Subcutaneous abdominal adipose tissue (tissue), 5 donors: Measurements from ENCODE around the gene PHOX2A.
"Not testable (repeated sequence)": the region's sequence is repeated elsewhere in the genome, so short reads cannot be mapped to it uniquely, and the experiment has no call there.

Experiments
- H3K27ac ChIP-seq: one replicate; pipeline ENCODE4 v1.7.0; 2013; ENCODE audit warnings: low read depth, mild to moderate bottlenecking, inconsistent platforms, low read length, moderate library complexity
- H3K27me3 ChIP-seq, 5 donors: one replicate each; pipeline ENCODE4 v1.7.0; 2013; ENCODE audit warnings: low read length in 5 of 5, inconsistent platforms in 1 of 5; ENCODE audit not compliant: control insufficient read depth in 5 of 5, insufficient read depth in 4 of 5
- H3K36me3 ChIP-seq, 5 donors: one replicate each; pipeline ENCODE4 v1.7.0; 2013; ENCODE audit warnings: low read length in 5 of 5; ENCODE audit not compliant: control insufficient read depth in 5 of 5, insufficient read depth in 5 of 5
- H3K4me1 ChIP-seq, 5 donors: one replicate each; pipeline ENCODE4 v1.7.0; 2013; ENCODE audit warnings: low read length in 5 of 5, mild to moderate bottlenecking in 3 of 5, moderate library complexity in 1 of 5; ENCODE audit not compliant: control insufficient read depth in 5 of 5, insufficient read depth in 5 of 5
- H3K4me3 ChIP-seq, 5 donors: one replicate each; pipeline ENCODE4 v1.7.0; 2013; ENCODE audit warnings: low read length in 5 of 5, low read depth in 1 of 5
- H3K9ac ChIP-seq, 5 donors: one replicate each; pipeline ENCODE4 v1.7.0; 2013; ENCODE audit warnings: low read length in 5 of 5, mild to moderate bottlenecking in 4 of 5, moderate library complexity in 3 of 5
- H3K9me3 ChIP-seq, 5 donors: one replicate each; pipeline ENCODE4 v1.7.0; 2013; ENCODE audit warnings: low read length in 5 of 5; ENCODE audit not compliant: control insufficient read depth in 5 of 5
- donor health status: healthy.
- donor health status: healthy.
- donor health status: healthy.
- donor health status: healthy.
- donor health status: healthy.

PHOX2A gene

GRCh38 chr11:72271980-72272379 is 28.0 kb upstream of the PHOX2A start:
- no peaks in the 10 kb centered on the region for H3K27me3 ChIP-seq
- H3K27ac ChIP-seq: no peak overlapping the region
- H3K36me3 ChIP-seq: no peaks in the 10 kb centered on the region
- H3K9ac ChIP-seq: no peak overlapping the region
- no peaks in the 10 kb centered on the region for H3K9me3 ChIP-seq
- H3K4me1 ChIP-seq: no peaks in the 10 kb centered on the region
- H3K4me3 ChIP-seq: no peak overlapping the region

- Histone ChIP-seq H3K36me3 (no peaks in the 10 kb centered on the region), H3K9ac (no peak overlapping the region), H3K4me1 (peaks cover 0 to 5% (median 4%) of the 10 kb centered on the region in 5 donors), H3K4me3 (no peak overlapping the region), H3K9me3 (no peaks in the 10 kb centered on the region), H3K27me3 (no peaks in the 10 kb centered on the region), H3K27ac (no peak overlapping the region)
Observed at GRCh38 chr11:72267956-72268617, 24.1 kb upstream of the PHOX2A start.

GRCh38 chr11:72266960-72267359 is 23.0 kb upstream of the PHOX2A start:
- not testable (repeated sequence) for H3K9ac ChIP-seq, H3K9me3 ChIP-seq, H3K36me3 ChIP-seq, H3K4me3 ChIP-seq, H3K4me1 ChIP-seq, H3K27me3 ChIP-seq, H3K27ac ChIP-seq

- Histone ChIP-seq H3K36me3 (no peaks in the 10 kb centered on the region), H3K9ac (no peak overlapping the region), H3K27ac (no peak overlapping the region), H3K4me3 (no peak overlapping the region), H3K27me3 (no peaks in the 10 kb centered on the region), H3K4me1 (peaks cover 0 to 5% (median 4%) of the 10 kb centered on the region in 5 donors), H3K9me3 (no peaks in the 10 kb centered on the region)
Observed at GRCh38 chr11:72265951-72266350, 22.0 kb upstream of the PHOX2A start.

- peaks cover 0 to 5% (median 4%) of the 10 kb centered on the region in 5 donors for H3K4me1 ChIP-seq
- H3K4me3 ChIP-seq: no peak overlapping the region
- H3K27ac ChIP-seq: no peak overlapping the region
- no peaks in the 10 kb centered on the region for H3K9me3 ChIP-seq
- peaks cover 0 to 2% (median 0%) of the 10 kb centered on the region in 5 donors for H3K27me3 ChIP-seq
- H3K9ac ChIP-seq: no peak overlapping the region
- no peaks in the 10 kb centered on the region for H3K36me3 ChIP-seq
Observed at GRCh38 chr11:72263361-72263760, 19.4 kb upstream of the PHOX2A start.

GRCh38 chr11:72260574-72260973 is 16.6 kb upstream of the PHOX2A start:
- Histone ChIP-seq H3K9ac (no peak overlapping the region), H3K4me3 (no peak overlapping the region), H3K36me3 (no peaks in the 10 kb centered on the region), H3K27ac (no peak overlapping the region), H3K9me3 (no peaks in the 10 kb centered on the region), H3K27me3 (peaks cover 0 to 2% (median 0%) of the 10 kb centered on the region in 5 donors), H3K4me1 (no peaks in the 10 kb centered on the region)

- Histone ChIP-seq H3K27me3 (peaks cover 0 to 2% (median 0%) of the 10 kb centered on the region in 5 donors), H3K9ac (no peak overlapping the region), H3K4me1 (no peaks in the 10 kb centered on the region), H3K4me3 (no peak overlapping the region), H3K9me3 (no peaks in the 10 kb centered on the region), H3K36me3 (no peaks in the 10 kb centered on the region), H3K27ac (no peak overlapping the region)
Observed at GRCh38 chr11:72259490-72259889, 15.5 kb upstream of the PHOX2A start.

- Histone ChIP-seq H3K4me3 (no peak overlapping the region), H3K9ac (no peak overlapping the region), H3K9me3 (no peaks in the 10 kb centered on the region), H3K27ac (no peak overlapping the region), H3K27me3 (peaks cover 0 to 7% (median 0%) of the 10 kb centered on the region in 5 donors), H3K36me3 (no peaks in the 10 kb centered on the region), H3K4me1 (no peaks in the 10 kb centered on the region)
Observed at GRCh38 chr11:72257570-72257969, 13.6 kb upstream of the PHOX2A start.

- Histone ChIP-seq H3K27me3 (peaks cover 0 to 20% (median 2%) of the 10 kb centered on the region in 5 donors), H3K9ac (no peak overlapping the region), H3K36me3 (no peaks in the 10 kb centered on the region), H3K4me1 (no peaks in the 10 kb centered on the region), H3K27ac (no peak overlapping the region), H3K4me3 (no peak overlapping the region), H3K9me3 (no peaks in the 10 kb centered on the region)
Observed at GRCh38 chr11:72254299-72254993, 10.5 kb upstream of the PHOX2A start.

- Histone ChIP-seq H3K9ac (no peak overlapping the region), H3K4me3 (no peak overlapping the region), H3K27ac (no peak overlapping the region), H3K9me3 (no peaks in the 10 kb centered on the region), H3K4me1 (no peaks in the 10 kb centered on the region), H3K27me3 (peaks cover 0 to 21% (median 6%) of the 10 kb centered on the region in 5 donors), H3K36me3 (no peaks in the 10 kb centered on the region)
Observed at GRCh38 chr11:72253392-72253791, 9.4 kb upstream of the PHOX2A start.
